Fibroblast of the aortic adventitia (primary cell): ENCODE measurements around the gene ARSA. TPM values are rescaled to one million over a fixed set of nuclear protein-coding genes. Genes with fewer than 3 reads are reported as not detected.

ENCODE experiments used
- DNase-seq: peaks from one replicate; pipeline ENCODE4 v3.0.0-alpha.2; 2010; ENCODE audit warnings: low read depth
- H3K4me3 ChIP-seq: 2 replicates; pipeline ENCODE4 v1.5.1; 2011; ENCODE audit warnings: low read depth, mild to moderate bottlenecking, control low read depth, low read length, moderate library complexity
- total RNA-seq: library from RNA; depleted of rRNA; stranded (reverse); fragments of >200 nt; gene quantifications from 2 replicates; pipeline ENCODE4 v1.2.3, GENCODE V29; 2012; ENCODE audit warnings: low replicate concordance
- TF ChIP-seq, protein P1 (sequence below): IDR thresholded peaks from 2 replicates; pipeline ENCODE4 v1.5.1; 2011; ENCODE audit warnings: mild to moderate bottlenecking, low read length, control low read depth, inconsistent platforms; ENCODE audit not compliant: insufficient read depth

ARSA gene
- total RNA-seq, 1 donor = 21.9 TPM

- H3K4me3 ChIP-seq = no peak overlapping the region
- no peak for DNase-seq
Measured at GRCh38 chr22:50673231-50674129, 45.5 kb upstream of the ARSA start.

GRCh38 chr22:50672471-50673230 lies 44.7 kb upstream of the ARSA start, which contains the start of gene SHANK3:
Gene SHANK3 (plus strand): TSS chr22:50672823.
- TF ChIP-seq, protein P1, sequence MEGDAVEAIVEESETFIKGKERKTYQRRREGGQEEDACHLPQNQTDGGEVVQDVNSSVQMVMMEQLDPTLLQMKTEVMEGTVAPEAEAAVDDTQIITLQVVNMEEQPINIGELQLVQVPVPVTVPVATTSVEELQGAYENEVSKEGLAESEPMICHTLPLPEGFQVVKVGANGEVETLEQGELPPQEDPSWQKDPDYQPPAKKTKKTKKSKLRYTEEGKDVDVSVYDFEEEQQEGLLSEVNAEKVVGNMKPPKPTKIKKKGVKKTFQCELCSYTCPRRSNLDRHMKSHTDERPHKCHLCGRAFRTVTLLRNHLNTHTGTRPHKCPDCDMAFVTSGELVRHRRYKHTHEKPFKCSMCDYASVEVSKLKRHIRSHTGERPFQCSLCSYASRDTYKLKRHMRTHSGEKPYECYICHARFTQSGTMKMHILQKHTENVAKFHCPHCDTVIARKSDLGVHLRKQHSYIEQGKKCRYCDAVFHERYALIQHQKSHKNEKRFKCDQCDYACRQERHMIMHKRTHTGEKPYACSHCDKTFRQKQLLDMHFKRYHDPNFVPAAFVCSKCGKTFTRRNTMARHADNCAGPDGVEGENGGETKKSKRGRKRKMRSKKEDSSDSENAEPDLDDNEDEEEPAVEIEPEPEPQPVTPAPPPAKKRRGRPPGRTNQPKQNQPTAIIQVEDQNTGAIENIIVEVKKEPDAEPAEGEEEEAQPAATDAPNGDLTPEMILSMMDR = no peak
- H3K4me3 ChIP-seq = no peak within 1 kb of the TSS
- DNase-seq = no peak

More at GRCh38 chr22:50673231-50674129, 45.5 kb upstream of the ARSA start:
- TF ChIP-seq, protein P1 = no peak

- H3K4me3 ChIP-seq = no peak overlapping the region
- TF ChIP-seq, protein P1 = no peak
- no peak for DNase-seq
Measured at GRCh38 chr22:50672041-50672440, 44.1 kb upstream of the ARSA start.

DNA sequence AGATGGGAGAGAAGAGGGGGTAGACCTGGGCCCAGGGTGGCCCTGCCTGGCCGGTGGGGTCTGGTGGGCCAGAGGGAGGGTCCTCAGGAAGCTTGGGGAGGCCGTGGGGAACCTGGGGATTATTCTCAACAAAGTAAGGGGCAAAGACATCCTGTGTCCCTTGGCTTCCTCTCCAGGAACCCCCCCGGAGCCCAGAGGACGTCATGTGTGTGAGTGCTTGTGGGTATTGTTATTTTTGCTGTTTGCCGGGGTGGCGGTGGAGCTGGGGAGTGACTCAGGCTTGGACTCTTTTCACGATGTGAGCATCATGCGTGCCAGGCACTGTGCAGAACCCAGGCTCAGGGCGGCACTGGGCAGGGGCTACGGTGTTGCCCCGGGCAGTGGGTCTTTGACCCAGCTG lies 43.7 kb upstream of the ARSA start:
- no peak overlapping the region for H3K4me3 ChIP-seq
- no peak for DNase-seq
- TF ChIP-seq, protein P1 = no peak

GRCh38 chr22:50670914-50671538 lies 43.1 kb upstream of the ARSA start:
- DNase-seq = no peak
- H3K4me3 ChIP-seq = no peak overlapping the region
- TF ChIP-seq, protein P1 = no peak

DNA sequence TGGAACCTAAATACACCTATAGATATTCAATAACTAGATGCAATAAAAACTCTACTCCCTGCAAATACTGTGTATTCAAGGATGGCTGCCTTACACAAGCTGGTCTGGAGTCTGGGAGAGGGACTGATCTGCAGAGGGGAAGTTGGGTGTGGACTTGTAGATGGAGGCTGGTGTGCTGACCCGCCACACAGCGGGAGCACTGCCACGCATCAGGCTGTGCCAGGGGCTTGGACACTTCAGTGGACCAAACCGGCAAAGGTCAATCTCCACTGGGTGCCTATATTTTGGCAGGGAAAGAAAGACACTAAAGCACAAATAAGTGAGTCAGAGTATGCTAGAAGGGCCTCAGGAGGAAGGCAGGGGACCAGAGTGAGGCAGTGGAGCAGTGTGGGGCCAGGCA lies 42.6 kb upstream of the ARSA start:
- TF ChIP-seq, protein P1 = no peak
- no peak for DNase-seq
- no peak overlapping the region for H3K4me3 ChIP-seq
